Measurements from ENCODE around the gene TXNRD2. TPM values are rescaled to one million over a fixed set of nuclear protein-coding genes. Genes with fewer than 3 reads are reported as not detected.

TXNRD2 gene
- total RNA-seq, 1 experiment from 2014 or later: 31.9 TPM

- DNase-seq (ENCODE audit: low read depth): no peak
These were observed 25.5 kb upstream of the TXNRD2 start for GRCh38 chr22:19966908-19967750.

- DNase-seq (ENCODE audit: low read depth): no peak
These were observed 24.4 kb upstream of the TXNRD2 start for GRCh38 chr22:19965771-19966709.

GRCh38 chr22:19964701-19965386 is 23.2 kb upstream of the TXNRD2 start:
- no peak for DNase-seq (ENCODE audit: low read depth)

GRCh38 chr22:19963863-19964642 is 22.4 kb upstream of the TXNRD2 start:
- DNase-seq (ENCODE audit: low read depth): no peak

GRCh38 chr22:19962909-19963806 is 21.5 kb upstream of the TXNRD2 start:
- DNase-seq (ENCODE audit: low read depth): peak; percentile 91

- DNase-seq (ENCODE audit: low read depth): peak; percentile 85
These were observed 20.8 kb upstream of the TXNRD2 start for GRCh38 chr22:19962246-19962908.

- no peak for DNase-seq (ENCODE audit: low read depth)
These were observed 20.2 kb upstream of the TXNRD2 start for GRCh38 chr22:19961868-19962245.

- peak; percentile 2 for DNase-seq (ENCODE audit: low read depth)
These were observed 19.6 kb upstream of the TXNRD2 start for GRCh38 chr22:19961201-19961580.

- DNase-seq (ENCODE audit: low read depth): no peak
These were observed 19.0 kb upstream of the TXNRD2 start for GRCh38 chr22:19960491-19961200.

- DNase-seq (ENCODE audit: low read depth): no peak
These were observed 18.2 kb upstream of the TXNRD2 start for GRCh38 chr22:19959587-19960490.

GRCh38 chr22:19959043-19959586 is 17.5 kb upstream of the TXNRD2 start:
- peak; percentile 17 for DNase-seq (ENCODE audit: low read depth)

GRCh38 chr22:19958083-19959042 is 16.7 kb upstream of the TXNRD2 start:
- DNase-seq (ENCODE audit: low read depth): no peak

GRCh38 chr22:19957445-19957844 is 15.8 kb upstream of the TXNRD2 start:
- no peak for DNase-seq (ENCODE audit: low read depth)

- no peak for DNase-seq (ENCODE audit: low read depth)
These were observed 13.9 kb upstream of the TXNRD2 start for GRCh38 chr22:19955241-19956128.

GRCh38 chr22:19951346-19951745 is 9.7 kb upstream of the TXNRD2 start:
- no peak for DNase-seq (ENCODE audit: low read depth)
